GM12878 (cell line): ENCODE measurements around the gene DCAF5.

ENCODE experiments used
- MTA3 ChIP-seq: IDR thresholded peaks from 2 replicates; pipeline ENCODE4 v1.6.1; 2012; ENCODE audit warnings: low read length, inconsistent platforms, borderline replicate concordance
- SRF ChIP-seq, 2 experiments: IDR thresholded peaks; 2 replicates each; pipeline ENCODE4 v1.6.1; 2011; ENCODE audit warnings: low read depth in 2 of 2, low read length in 2 of 2, mild to moderate bottlenecking in 1 of 2, moderate library complexity in 1 of 2
- TBL1XR1 ChIP-seq: IDR thresholded peaks from 2 replicates; pipeline ENCODE4 v1.6.1; 2012; ENCODE audit warnings: low read depth, low read length, improper control_type of control experiment
- TCF7 ChIP-seq: IDR thresholded peaks from 2 replicates; pipeline ENCODE4 v1.6.1; 2014; ENCODE audit warnings: antibody characterized with exemption, borderline replicate concordance
- TF ChIP-seq, protein P1 (sequence below), 3 experiments: IDR thresholded peaks in 2 of 3; conservative IDR thresholded peaks in 1 of 3; 2 replicates each; pipeline ENCODE4 v1.5.1; 2011; ENCODE audit warnings: low read depth in 3 of 3, low read length in 3 of 3, mild to moderate bottlenecking in 3 of 3, control low read depth in 2 of 3, moderate library complexity in 2 of 3, inconsistent platforms in 1 of 3, mixed read lengths in 1 of 3; ENCODE audit not compliant: control insufficient read depth in 2 of 3, insufficient read depth in 1 of 3; ENCODE audit errors: extremely low read depth in 1 of 3

GRCh38 chr14:69183735-69184134 lies 30.8 kb upstream of the DCAF5 start:
- TF ChIP-seq, protein P1, sequence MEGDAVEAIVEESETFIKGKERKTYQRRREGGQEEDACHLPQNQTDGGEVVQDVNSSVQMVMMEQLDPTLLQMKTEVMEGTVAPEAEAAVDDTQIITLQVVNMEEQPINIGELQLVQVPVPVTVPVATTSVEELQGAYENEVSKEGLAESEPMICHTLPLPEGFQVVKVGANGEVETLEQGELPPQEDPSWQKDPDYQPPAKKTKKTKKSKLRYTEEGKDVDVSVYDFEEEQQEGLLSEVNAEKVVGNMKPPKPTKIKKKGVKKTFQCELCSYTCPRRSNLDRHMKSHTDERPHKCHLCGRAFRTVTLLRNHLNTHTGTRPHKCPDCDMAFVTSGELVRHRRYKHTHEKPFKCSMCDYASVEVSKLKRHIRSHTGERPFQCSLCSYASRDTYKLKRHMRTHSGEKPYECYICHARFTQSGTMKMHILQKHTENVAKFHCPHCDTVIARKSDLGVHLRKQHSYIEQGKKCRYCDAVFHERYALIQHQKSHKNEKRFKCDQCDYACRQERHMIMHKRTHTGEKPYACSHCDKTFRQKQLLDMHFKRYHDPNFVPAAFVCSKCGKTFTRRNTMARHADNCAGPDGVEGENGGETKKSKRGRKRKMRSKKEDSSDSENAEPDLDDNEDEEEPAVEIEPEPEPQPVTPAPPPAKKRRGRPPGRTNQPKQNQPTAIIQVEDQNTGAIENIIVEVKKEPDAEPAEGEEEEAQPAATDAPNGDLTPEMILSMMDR (IDR thresholded peaks at IDR 0.05 in 2 of 3, conservative IDR thresholded peaks at IDR 0.05 in 1 of 3; ENCODE audit: control insufficient read depth in 2 of 3, extremely low read depth in 1 of 3, insufficient read depth in 1 of 3, low read depth in 3 of 3, low read length in 3 of 3) = no peak
- TF ChIP-seq TBL1XR1 (no peak), TCF7 (no peak), MTA3 (no peak), SRF (IDR thresholded peaks at IDR 0.05; ENCODE audit: low read depth in 2 of 2, low read length in 2 of 2) (no peak)
